OCI-LY3 (cell line): ENCODE measurements around the gene HNRNPA3.
"Not testable (repeated sequence)": the region's sequence is repeated elsewhere in the genome, so short reads cannot be mapped to it uniquely, and the experiment has no call there.

ENCODE experiments used
- H2AFZ ChIP-seq: fragments of 200-600, 300-600 bp; shearing (Covaris generic); 2 replicates; pipeline ENCODE4 v1.6.0; 2014; ENCODE audit warnings: antibody characterized with exemption, low read depth, low read length
- H3K27ac ChIP-seq: fragments of 200-600, 300-600 bp; sonication (generic); 2 replicates; pipeline ENCODE4 v1.5.1; 2014; ENCODE audit warnings: mild to moderate bottlenecking, low read length, moderate library complexity, mixed read lengths
- H3K27me3 ChIP-seq: fragments of 200-600, 300-600 bp; sonication (generic); 2 replicates; pipeline ENCODE4 v1.6.1; 2014; ENCODE audit warnings: low read depth, low read length, mixed read lengths
- H3K36me3 ChIP-seq: fragments of 200-600, 300-600 bp; sonication (generic); replicated peaks from 2 replicates; pipeline ENCODE3; 2014; ENCODE audit warnings: low read depth, low read length, mixed read lengths
- H3K4me1 ChIP-seq: fragments of 300-600, 200-600 bp; sonication (generic); 2 replicates; pipeline ENCODE4 v1.6.1; 2014; ENCODE audit warnings: low read length, mixed read lengths
- H3K4me2 ChIP-seq: fragments of 200-600, 300-600 bp; sonication (generic); 2 replicates; pipeline ENCODE4 v1.6.1; 2014; ENCODE audit warnings: low read length, mixed read lengths
- H3K4me3 ChIP-seq: fragments of 300-600, 200-600 bp; sonication (generic); 2 replicates; pipeline ENCODE4 v1.5.1; 2014; ENCODE audit warnings: antibody characterized with exemption, mild to moderate bottlenecking, low read length, moderate library complexity
- H3K79me2 ChIP-seq: fragments of 300-600, 200-600 bp; shearing (Covaris generic); 2 replicates; pipeline ENCODE4 v1.6.1; 2014; ENCODE audit warnings: mild to moderate bottlenecking, low read length, mixed read lengths
- H3K9ac ChIP-seq: fragments of 300-600, 200-600 bp; shearing (Covaris generic); 2 replicates; pipeline ENCODE4 v1.6.0; 2014; ENCODE audit warnings: mild to moderate bottlenecking, low read length, moderate library complexity
- H3K9me3 ChIP-seq: fragments of 200-600, 300-600 bp; shearing (Covaris generic); 2 replicates; pipeline ENCODE4 v1.6.1; 2014; ENCODE audit warnings: low read length, mixed read lengths; ENCODE audit not compliant: insufficient read depth
- H4K20me1 ChIP-seq: fragments of 200-600, 300-600 bp; sonication (generic); 2 replicates; pipeline ENCODE4 v1.6.1; 2016; ENCODE audit warnings: low read length, mixed read lengths; ENCODE audit not compliant: insufficient read depth
- CTCF ChIP-seq: fragments of 200-600, 300-600 bp; sonication (generic); IDR thresholded peaks from 2 replicates; pipeline ENCODE4 v1.5.1; 2014; ENCODE audit warnings: antibody characterized with exemption, low read length, low read depth
- EZH2phosphoT487 ChIP-seq: fragments of 200-600 bp; shearing (Covaris generic); IDR thresholded peaks from 2 replicates; pipeline ENCODE4 v1.6.1; 2018; ENCODE audit warnings: antibody characterized with exemption, mixed run types, low read depth

HNRNPA3 gene

GRCh38 chr2:177265824-177266817 is 53.5 kb downstream of the HNRNPA3 start:
- Histone ChIP-seq H3K79me2 (peaks cover 33% of the 10 kb centered on the region), H3K4me1 (peaks cover 24% of the 10 kb centered on the region), H3K9ac (peak overlapping the region; percentile 94), H3K27ac (peak overlapping the region; percentile 89), H3K4me3 (peak overlapping the region; percentile 88), H3K27me3 (no peaks in the 10 kb centered on the region), H2AFZ (peak overlapping the region; percentile 91), H3K4me2 (peak overlapping the region; percentile 96), H4K20me1 (peaks cover 21% of the 10 kb centered on the region), H3K9me3 (no peaks in the 10 kb centered on the region), H3K36me3 (no peaks in the 10 kb centered on the region)
- TF ChIP-seq EZH2phosphoT487 = no peak
- TF ChIP-seq CTCF = no peak

GRCh38 chr2:177266955-177267354 is 54.4 kb downstream of the HNRNPA3 start:
- H3K4me3 ChIP-seq, H3K9ac ChIP-seq, H3K27ac ChIP-seq, H3K9me3 ChIP-seq, H2AFZ ChIP-seq, H3K36me3 ChIP-seq, H3K27me3 ChIP-seq, H3K4me2 ChIP-seq: not testable (repeated sequence)
- Histone ChIP-seq H3K4me1 (peaks cover 23% of the 10 kb centered on the region), H4K20me1 (peaks cover 13% of the 10 kb centered on the region), H3K79me2 (peaks cover 25% of the 10 kb centered on the region)

- Histone ChIP-seq H3K9ac (no peak overlapping the region), H3K4me1 (peaks cover 12% of the 10 kb centered on the region), H3K36me3 (no peaks in the 10 kb centered on the region), H3K27ac (no peak overlapping the region), H2AFZ (no peak overlapping the region), H3K27me3 (no peaks in the 10 kb centered on the region), H4K20me1 (no peaks in the 10 kb centered on the region), H3K79me2 (peaks cover 11% of the 10 kb centered on the region), H3K4me2 (no peak overlapping the region), H3K9me3 (no peaks in the 10 kb centered on the region), H3K4me3 (no peak overlapping the region)
- TF ChIP-seq EZH2phosphoT487 (no peak), CTCF (no peak)
These were observed 55.7 kb downstream of the HNRNPA3 start for GRCh38 chr2:177268187-177268871.

- Histone ChIP-seq H3K4me1 (peaks cover 12% of the 10 kb centered on the region), H3K9ac (no peak overlapping the region)
These were observed 56.3 kb downstream of the HNRNPA3 start for GRCh38 chr2:177268901-177269300.

More at GRCh38 chr2:177268901-177269300, 56.3 kb downstream of the HNRNPA3 start:
- Histone ChIP-seq H3K27ac (no peak overlapping the region), H4K20me1 (no peaks in the 10 kb centered on the region), H3K4me2 (no peak overlapping the region), H3K36me3 (no peaks in the 10 kb centered on the region), H3K4me3 (no peak overlapping the region), H3K79me2 (peaks cover 5% of the 10 kb centered on the region; the same call in 1 of the 2 replicates), H3K27me3 (no peaks in the 10 kb centered on the region), H2AFZ (no peak overlapping the region), H3K9me3 (no peaks in the 10 kb centered on the region)
- TF ChIP-seq CTCF (no peak), EZH2phosphoT487 (no peak)
